GM21526 (cell line): Measurements from ENCODE around the gene CCDC92B.
"Not testable (repeated sequence)": the region's sequence is repeated elsewhere in the genome, so short reads cannot be mapped to it uniquely, and the experiment has no call there.

Experiments
- ATAC-seq: cut with Tn5 transposase; IDR thresholded peaks from one replicate; pipeline ENCODE4 v1.9.1; 2021; ENCODE audit warnings: moderate library complexity; ENCODE audit not compliant: unreplicated experiment, low FRiP score

CCDC92B gene

GRCh38 chr17:2691069-2691871, 58.2 kb downstream of the CCDC92B start:
- no peak for ATAC-seq

DNA sequence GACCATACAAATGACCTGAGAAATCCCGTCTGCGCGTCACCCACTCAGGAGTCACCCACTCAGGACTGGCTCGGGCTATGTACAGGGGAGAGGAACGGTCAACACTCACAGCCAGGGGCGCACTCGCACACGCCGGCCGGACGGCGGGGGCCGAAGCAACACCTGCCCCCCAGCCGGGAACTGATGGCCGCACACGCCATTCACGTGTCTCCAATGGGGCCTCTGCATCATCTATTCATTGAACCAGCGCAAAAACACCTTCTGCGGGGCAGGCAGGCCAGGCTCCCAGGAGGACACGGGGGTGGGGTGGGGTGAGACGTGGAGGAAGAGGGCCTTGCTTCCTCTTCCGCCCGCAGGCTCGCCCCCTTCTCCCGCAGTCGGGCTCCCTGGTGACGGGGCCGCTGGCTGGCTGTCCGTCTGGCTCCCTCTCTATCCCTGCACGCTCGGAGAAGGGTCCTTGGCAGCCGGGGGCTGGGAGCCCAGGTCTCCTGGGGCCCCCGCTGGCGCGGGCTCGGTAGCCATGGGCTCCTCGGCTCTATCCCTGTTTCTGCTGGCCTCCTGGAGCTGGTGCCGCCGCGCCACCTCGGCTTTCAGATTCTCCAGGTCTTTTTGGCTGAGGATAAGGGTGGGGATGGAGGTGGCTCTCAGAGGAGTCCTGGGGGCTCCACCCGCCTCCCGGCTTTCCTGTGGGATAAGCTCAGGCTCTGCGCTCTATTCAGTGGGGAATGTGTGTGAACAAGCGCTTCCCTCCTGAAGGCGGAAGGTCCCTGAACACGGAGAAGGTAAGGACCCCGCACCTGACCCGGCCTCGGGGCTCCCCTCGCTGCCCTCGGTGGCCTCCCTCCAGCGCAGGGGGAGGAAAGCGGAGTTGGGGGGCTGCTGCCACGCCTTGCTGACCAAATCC, 59.0 kb downstream of the CCDC92B start:
- no peak for ATAC-seq

DNA sequence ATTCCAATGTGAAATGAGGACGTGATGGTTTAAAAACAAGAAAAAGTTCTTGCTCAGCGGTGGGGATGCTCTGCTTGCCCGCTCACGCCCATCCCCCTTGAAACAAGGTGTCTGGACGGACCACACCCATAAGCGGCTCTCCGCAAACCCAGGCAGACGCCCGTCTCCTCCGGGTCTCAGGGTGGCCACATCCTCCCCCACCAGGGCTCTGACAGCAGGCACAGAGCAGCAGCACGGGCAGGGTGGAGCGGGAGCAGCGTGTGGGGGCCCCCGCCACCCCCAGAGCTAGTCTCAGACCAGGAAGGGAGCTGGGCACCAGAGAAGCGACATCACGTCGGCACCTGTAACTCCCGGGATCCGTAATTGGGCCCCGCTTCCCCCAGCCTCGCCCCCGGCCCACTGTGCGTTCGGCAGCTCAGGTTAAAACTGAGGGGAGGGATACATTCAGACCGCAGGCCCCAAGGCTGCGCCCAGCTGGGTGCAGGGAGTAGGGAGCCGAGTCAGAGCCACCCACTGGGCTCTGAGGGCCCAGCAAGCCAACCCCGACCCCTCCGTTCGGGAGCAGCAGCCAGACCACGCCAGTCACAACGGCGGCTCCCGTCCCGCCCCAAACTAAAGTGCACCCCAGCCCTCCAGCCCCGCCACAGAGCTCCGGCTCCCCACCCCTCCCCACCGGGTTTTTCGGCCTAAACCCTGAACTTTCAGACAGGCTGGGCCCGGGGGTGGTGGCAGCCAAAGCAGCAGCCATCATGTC, 59.9 kb downstream of the CCDC92B start:
- no peak for ATAC-seq

- no peak for ATAC-seq
Measured at GRCh38 chr17:2688351-2689342, 60.8 kb downstream of the CCDC92B start.

DNA sequence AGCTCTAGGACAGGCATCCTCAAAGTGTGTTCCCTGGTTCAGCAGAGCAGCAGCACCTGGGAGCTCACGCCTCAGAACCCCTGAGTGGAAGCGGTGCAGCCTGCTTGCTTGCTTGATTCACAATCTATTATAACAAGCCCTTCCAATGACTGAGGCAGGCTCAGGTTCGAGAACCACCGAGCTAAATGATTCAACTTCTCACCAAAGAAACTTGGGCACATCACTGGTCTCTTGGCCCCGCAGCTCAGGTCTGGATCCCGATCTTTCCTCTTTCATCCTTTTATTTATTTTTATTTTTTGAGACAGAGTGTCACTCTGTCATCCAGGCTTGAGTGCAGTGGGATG, 62.4 kb downstream of the CCDC92B start:
- no peak for ATAC-seq

GRCh38 chr17:2685696-2686095, 63.8 kb downstream of the CCDC92B start:
- no peak for ATAC-seq

DNA sequence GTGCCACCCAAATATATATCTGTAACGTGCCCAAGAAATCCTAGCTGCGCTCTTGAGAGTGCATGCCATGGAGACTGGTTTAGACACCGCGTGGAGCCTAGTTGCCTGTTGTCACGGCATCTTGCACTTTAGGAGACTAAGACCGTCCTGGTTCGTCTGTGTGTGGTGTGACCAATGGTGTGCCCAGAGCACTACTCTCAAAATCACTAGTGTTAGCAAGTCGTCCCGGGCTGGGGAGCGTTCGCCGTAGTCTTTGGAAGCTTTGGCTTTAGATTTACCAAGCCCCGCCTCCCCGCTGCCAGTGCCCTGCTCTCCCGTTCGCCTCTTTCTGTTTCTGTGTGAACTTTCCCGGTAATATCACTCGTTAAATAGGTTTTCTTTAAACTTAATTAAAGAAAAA, 64.9 kb downstream of the CCDC92B start:
- no peak for ATAC-seq

- ATAC-seq = no peak
Measured at GRCh38 chr17:2683912-2684311, 65.5 kb downstream of the CCDC92B start.

GRCh38 chr17:2682176-2682938, 67.1 kb downstream of the CCDC92B start:
- no peak for ATAC-seq

- no peak for ATAC-seq
Measured at GRCh38 chr17:2681650-2682049, 67.8 kb downstream of the CCDC92B start.

- no peak for ATAC-seq
Measured at GRCh38 chr17:2680961-2681360, 68.5 kb downstream of the CCDC92B start.

GRCh38 chr17:2679247-2679646, 70.2 kb downstream of the CCDC92B start:
- not testable (repeated sequence) for ATAC-seq
